Adipose tissue (tissue), 3 donors: Measurements from ENCODE around the gene WWOX. TPM values are rescaled to one million over a fixed set of nuclear protein-coding genes. Genes with fewer than 3 reads are reported as not detected.
"Not testable (repeated sequence)": the region's sequence is repeated elsewhere in the genome, so short reads cannot be mapped to it uniquely, and the experiment has no call there.

Experiments used
- H3K27ac ChIP-seq: one replicate; pipeline ENCODE4 v1.5.1; 2013; ENCODE audit warnings: low read depth, low read length
- WGBS, 3 donors: extraction: QIAGEN DNeasy Blood & Tissue Kit; methylation state at CpG; one replicate each; pipeline ENCODE4 v1.1.7; 2013; 5-methylcytosine and 5-hydroxymethylcytosine counted together
- polyA plus RNA-seq, 3 donors: library from polyadenylated mRNA; stranded (reverse); fragments of 200-250 nt; gene quantifications; one replicate each; pipeline ENCODE4 v1.2.3, GENCODE V29; 2013
- donor health status: healthy with polysubstance abuse.
- donor health status: Bipolar disorder and iron deficiency.
- donor health status: healthy.

WWOX gene
- 10 to 100 TPM in 1 of 3 donors, 1 to 10 TPM in 2; 5.7 to 10.6 (median 7.0) TPM for polyA plus RNA-seq

DNA sequence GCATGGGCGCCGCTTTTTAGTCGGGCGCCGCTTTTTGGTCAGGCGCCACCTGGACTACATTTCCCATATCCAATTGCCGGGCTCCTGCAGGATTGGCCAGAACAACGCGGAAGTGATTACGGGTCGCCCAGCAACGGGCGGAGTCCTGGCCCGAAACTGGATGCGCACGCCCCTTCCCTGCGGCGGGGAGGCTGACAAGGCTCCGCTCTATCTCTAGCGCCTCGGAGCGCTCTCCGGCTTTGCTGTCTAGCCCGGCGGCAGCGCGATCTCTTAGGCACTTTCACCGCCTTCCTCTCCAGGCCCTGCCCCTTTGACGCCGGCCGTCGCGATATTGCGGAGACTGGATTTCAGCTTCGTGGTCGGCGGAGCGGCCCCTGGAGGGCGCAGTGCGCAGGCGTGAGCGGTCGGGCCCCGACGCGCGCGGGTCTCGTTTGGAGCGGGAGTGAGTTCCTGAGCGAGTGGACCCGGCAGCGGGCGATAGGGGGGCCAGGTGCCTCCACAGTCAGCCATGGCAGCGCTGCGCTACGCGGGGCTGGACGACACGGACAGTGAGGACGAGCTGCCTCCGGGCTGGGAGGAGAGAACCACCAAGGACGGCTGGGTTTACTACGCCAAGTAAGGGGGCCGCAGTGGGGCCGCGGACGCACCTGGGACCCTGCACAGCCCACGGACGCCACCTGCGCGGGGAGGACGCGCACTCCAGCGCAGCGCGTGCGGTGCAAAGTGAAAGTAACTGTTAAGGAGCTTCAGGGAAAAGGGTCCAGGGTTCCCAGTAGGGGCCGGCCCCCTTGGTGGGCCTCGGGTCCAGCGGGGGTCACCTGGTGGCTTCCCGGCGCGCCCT, at the start of gene WWOX:
TSS of gene WWOX (plus strand) at position 384 of the 841 bp plus-strand sequence.
- WGBS, 3 donors = 0% methylated on average over 84 of the region's 84 CpGs
- H3K27ac ChIP-seq = no peak within 1 kb of the TSS

DNA sequence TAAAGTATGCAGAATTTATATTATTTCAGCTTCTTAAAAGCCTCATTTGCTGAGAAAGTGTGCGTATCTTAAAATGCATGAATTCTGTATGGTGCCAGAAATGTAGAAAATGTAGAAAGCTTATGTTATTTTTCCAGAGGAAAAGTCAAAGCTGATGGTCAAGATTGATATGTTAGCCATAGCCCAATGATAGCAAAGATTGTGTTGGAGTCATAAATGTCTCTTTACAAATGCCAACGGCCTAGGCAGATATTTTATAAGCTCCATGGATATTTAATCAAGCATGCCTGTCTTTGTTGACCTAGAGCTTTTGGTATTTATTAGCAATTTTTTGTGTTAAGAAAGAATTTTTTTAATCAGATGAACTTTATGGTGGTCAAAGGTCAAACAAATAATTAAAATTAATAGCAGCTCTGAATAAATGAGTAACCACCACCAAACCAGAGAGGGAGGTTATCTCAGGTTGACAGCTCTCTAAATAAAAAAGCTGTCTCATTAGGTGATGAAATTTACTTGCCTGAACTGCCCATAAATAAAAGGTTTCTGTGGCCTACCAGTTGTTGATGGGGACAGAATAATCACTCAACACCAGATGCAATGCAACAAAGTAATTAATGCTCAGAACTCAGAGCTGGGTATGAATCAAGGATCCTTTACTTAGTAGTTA, 48.6 kb upstream of the WWOX start:
- WGBS, 3 donors = 32 to 87% (median 65%) methylated on average over 2 of the region's 2 CpGs
- H3K27ac ChIP-seq = no peak overlapping the region

DNA sequence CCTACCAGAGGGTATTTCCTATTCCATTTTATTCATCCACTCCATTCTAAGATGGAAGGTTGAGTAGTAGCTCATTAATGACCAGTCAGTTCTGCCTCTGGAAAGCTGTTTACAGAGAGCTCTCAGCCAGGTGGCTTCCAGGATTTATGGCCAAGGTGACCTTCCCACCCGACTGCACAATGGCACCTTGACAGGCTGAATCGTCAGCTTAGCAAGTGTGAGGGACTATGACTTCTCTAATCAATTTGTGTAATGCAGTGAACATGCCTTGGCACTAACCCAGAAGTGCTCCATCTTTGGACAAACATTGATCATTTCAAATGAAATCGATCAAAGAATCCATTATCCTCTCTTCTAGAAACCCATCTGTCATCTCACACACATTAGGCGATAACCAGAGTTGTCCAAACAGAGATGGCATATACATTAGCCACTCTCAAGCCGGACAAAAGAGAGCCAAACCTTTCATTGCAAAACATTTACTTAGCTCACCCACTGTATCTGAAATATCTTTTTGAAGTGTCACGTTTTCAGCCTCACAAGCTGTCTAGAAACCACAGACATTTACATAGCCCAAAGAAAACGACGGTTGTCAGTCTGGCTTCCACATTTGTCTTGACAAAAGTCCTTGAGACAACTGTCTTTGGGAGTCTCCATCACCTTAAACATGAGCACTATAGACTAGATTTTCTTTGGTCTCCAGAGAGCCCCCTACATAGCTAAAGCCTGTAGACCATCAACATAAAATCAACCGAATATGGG, 41.5 kb upstream of the WWOX start:
- H3K27ac ChIP-seq = no peak overlapping the region

DNA sequence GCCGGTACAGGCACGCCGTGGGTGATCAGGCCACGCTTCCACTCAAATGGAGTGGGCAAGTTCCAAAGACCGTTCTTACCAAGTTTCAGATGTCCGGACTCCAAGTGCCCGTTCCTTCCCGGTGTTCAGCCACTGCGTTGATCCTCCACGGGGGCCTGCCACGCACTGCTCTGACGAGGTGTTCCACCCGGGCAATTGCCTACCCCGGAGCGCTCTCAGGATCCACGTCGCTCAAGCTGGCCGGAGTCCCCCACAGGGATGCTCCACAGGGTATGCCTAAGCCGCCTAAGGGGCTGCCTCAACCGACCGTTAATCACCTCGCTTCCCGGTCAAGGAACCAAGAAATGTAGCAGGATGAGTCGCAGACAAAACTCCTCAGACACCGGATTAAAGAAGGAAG, 39.6 kb upstream of the WWOX start:
- H3K27ac ChIP-seq = not testable (repeated sequence)
- 80 to 90% (median 80%) methylated on average over 24 to 25 of the region's 25 CpGs for WGBS, 3 donors

More for the DNA sequence above, 41.5 kb upstream of the WWOX start:
- WGBS, 3 donors = 46 to 67% (median 60%) methylated on average over 9 of the region's 9 CpGs

DNA sequence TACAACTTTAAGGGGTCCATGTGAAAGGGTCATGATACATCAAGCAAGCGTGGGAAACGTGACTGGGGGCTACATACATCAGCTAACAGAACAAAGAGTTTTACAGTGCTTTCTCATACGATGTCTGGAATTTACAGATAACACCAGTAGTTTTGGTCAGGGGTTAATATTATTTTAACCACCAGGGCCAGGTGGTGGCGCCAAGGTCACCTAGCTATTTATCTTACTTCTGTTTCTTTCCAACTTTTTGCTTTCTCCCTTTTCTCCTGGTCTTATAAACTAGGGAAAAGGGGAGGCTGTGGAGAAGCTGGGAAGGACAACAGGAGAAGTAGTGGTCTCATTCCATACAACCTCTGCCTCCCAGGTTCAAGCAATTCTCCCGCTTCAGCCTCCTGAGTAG, 39.2 kb upstream of the WWOX start:
- 18 to 38% (median 35%) methylated on average over 5 of the region's 5 CpGs for WGBS, 3 donors
- no peak overlapping the region for H3K27ac ChIP-seq

DNA sequence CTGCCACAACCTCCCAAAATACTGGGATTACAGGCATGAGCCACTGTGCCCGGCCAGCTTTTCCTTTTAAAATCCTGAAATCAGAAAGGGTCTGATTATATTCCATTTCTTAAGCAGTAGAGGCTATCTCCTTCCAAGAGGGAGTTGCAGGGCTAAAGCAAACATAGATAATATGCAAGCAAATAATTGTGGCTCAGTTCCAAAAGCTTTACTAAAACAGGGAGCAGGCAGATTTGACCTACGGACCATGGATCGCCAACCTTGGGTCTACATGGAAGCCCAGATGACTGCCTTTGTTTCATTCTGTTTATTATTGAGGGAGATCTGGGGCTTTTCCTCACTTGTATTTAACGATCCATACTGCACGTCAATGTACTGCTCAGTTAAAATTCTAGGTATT, 38.6 kb upstream of the WWOX start:
- 41 to 86% (median 78%) methylated on average over 5 of the region's 5 CpGs for WGBS, 3 donors
- no peak overlapping the region for H3K27ac ChIP-seq

DNA sequence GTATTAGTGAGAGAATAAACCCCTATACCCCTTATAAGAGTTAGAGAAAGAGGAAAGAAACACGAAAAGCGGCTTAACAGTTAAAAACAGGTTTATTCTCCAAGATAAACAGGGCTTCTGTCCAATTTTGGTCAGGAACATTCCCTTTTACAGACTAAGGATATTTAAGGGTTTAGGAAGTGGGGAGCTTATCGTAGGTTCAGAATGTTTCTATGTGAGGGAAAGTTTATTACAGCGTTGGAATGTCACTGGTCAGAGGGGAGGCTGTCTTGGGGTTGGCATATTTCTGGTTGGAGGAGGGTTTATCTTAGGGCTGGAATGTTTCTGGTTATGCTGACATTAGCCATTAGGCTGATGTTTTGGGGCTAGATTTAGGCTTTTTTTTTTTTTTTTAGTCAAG, 34.1 kb upstream of the WWOX start:
- WGBS, 3 donors = 51 to 60% (median 57%) methylated on average over 4 of the region's 4 CpGs
- no peak overlapping the region for H3K27ac ChIP-seq

DNA sequence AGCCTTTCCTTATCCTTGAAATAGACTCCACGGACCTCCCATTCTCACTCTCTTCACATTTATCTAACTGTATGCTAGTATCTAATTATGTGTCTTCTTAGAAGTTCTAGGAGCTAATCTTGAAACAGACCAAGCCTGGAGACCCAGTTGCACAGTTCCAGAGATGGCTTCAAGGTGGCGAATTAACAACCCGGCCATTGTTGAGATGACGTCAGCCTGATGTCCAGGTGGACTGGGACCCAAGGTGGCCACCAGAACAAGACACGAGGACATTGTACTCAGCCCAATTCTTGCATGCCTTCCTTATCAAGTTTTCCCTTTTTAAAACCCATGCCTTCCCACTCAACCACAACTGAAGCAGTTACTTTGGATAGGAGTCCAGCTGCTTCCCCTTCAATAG, 29.5 kb upstream of the WWOX start:
- no peak overlapping the region for H3K27ac ChIP-seq
- 92 to 94% (median 94%) methylated on average over 5 of the region's 5 CpGs for WGBS, 3 donors

DNA sequence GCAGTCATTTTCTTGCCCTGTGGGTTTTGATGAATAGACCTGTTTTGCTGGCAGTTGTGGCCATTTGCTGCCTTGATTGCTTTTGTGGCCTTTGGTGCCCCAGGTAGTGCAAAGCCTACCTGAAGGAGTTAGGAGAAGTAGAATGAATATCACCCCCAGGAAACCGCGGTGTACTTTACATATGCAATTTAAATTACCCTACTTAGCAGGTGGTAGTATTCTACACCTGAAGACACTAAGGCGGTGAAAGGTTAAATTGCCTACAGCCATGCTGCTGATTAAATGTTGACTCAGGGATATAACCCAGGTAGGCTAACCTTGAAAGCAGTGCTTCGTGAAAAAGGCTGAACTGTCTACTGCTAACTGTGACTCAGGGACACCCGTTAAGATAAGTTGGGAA, 27.2 kb upstream of the WWOX start:
- no peak overlapping the region for H3K27ac ChIP-seq
- 7 to 20% (median 13%) methylated on average over 5 of the region's 5 CpGs for WGBS, 3 donors

DNA sequence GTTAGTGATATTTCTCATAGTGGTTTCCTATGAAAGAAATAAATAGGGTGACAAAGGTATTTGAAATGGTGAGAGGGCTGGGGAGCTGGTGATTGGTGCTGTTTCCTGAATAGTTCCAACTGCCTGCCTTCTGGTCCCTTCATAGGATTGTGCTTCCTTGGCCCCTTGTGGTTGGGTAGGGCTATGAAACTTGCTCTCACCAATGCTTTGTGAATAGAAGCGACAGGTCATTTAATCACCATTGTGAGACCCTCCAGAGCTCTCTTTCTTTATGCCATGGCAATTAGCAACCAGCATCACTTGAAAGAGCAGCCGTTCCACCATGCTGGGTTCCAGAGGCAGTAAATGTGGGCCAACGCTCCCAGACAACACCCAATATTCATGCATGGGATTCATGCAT, 23.7 kb upstream of the WWOX start:
- no peak overlapping the region for H3K27ac ChIP-seq
- WGBS, 3 donors = 72 to 91% (median 81%) methylated on average over 3 of the region's 3 CpGs

DNA sequence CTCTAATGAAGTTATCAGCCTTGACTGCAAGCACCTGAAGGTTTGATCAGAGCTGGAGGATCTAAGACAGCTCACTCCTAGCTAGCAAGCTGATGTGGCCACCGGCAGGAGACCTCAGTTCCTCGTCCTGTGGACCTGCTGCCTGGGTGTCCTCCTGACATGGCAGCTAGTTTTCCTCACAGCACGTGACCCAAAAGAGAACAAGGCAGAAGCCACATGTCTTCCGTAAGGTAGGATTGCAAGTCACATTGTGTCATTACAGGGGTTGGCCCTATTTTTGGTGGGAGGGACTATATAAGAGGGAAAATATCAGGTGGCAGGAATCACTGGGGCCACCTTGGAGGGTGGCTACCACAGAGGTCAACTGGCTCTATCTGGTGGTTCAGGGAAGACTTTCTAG, 18.1 kb upstream of the WWOX start:
- no peak overlapping the region for H3K27ac ChIP-seq
- WGBS, 3 donors = 82 to 88% (median 87%) methylated on average over 4 of the region's 4 CpGs

DNA sequence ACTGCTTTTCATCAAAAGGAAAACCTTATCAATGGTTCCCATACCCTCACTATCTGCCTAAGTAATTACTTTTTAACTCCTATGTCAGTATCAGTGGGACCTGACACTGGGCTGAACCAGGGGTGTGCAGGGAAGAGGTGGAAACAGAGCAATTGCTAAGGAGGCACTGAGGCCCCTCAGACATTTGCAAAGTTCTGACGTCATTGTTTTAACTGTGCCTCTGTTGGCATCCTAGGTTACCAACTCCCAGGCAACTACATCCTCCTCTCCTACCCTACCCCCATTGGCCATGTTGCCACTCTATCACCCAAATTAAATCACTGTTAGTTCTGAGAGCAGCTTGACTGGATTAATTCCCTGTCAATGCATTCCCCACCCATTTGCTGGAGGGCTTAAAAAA, 8.0 kb upstream of the WWOX start:
- WGBS, 3 donors = 46 to 67% (median 52%) methylated on average over 1 of the region's 1 CpG

DNA sequence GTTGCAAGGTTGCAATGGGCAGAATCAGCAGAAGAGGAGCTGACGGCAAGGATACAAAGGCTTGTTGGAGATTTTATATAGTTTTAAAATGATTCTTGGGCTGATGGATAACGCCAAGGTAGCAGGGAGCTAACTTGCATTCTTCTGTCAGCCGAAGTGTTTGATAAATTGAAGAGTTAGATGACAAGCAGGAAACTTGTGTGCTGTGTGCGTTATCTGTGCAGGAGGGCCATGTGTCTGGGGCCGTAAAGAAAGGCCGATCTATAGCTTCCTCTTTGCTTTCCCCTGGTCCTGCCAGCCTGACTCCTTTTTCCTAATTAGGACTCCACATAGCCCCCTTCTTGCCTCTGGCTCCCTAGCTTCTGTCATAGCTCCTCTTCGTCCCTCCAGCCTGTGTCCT, 6.7 kb upstream of the WWOX start:
- WGBS, 3 donors = 42 to 55% (median 47%) methylated on average over 7 of the region's 7 CpGs
- no peak overlapping the region for H3K27ac ChIP-seq

More for the DNA sequence above, 8.0 kb upstream of the WWOX start:
- no peak overlapping the region for H3K27ac ChIP-seq

DNA sequence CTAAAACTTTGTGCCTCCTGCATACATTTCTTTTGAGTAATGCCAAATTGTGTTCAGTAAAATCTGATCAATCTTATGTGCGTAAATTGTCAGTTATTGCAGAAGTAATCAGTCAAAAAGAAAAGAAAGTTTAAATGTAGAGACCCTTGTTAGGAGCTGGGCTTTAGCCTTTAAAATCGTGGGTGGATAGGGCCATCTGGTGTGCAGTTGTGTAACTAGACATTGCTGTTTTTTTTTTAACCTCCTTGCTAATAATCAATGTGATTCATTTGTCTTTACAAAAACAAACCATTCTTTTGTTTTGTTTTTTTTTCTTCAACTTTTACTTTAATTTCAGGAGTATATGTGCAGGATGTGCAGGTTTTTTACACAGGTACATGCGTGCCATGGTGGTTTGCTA, 5.3 kb upstream of the WWOX start:
- WGBS, 3 donors = 58 to 78% (median 72%) methylated on average over 3 of the region's 3 CpGs
- H3K27ac ChIP-seq = no peak overlapping the region

DNA sequence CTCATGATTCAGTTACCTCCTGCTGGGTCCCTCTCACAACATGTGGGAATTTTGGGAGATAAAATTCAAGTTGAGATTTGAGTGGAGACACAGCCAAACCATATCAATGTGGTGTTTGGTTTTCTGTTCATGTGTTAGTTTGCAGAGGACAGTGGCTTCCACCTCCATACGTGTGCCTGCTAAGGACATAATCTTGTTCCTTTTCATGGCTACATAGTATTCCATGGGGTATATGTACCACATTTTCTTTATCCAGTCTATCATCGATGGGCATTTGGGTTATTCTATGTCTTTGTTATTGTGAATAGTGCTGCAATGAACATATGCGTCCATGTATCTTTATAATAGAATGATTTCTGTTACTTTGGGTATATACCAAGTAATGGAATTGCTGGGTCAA, 4.5 kb upstream of the WWOX start:
- WGBS, 3 donors = 87 to 94% (median 91%) methylated on average over 3 of the region's 3 CpGs
- no peak overlapping the region for H3K27ac ChIP-seq

DNA sequence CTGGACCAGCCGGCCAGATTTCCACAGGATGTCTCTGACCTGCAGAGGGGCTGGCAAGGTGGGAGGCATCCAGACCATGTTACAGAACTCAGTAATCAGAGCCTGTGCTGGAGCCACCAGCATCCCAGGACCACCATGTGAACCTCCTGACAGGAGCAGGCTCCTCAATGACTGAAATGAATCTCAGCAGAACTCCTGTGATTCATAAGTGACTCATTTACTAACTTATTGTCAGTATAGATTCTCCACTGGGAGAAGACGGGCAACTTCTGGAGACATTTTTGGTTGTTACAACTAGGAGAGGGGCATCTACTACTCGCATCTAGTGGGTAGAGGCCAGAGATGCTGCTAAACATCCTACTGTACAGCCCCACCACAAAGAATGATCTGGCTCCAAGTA, 3.1 kb upstream of the WWOX start:
- WGBS, 3 donors = 73 to 78% (median 74%) methylated on average over 3 of the region's 3 CpGs
- no peak overlapping the region for H3K27ac ChIP-seq

DNA sequence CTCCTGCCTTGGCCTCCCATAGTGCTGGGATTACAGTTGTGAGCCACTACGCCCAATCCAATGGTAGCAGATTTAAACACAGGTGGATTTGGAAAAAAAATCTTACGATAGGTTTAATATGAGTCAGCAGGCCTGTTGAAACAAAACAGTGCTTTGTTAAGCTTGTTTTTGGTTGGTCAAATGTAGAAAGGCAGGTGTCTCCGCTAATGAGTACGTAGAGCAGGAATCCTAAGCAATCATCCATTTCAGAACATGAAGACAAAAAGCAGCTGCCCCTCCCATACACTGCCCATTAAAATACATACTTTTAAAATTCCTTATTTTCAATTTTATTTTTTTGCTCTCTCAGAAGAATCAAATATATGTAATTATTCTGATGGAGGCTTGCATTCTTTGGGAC, 1.9 kb upstream of the WWOX start:
- 97 to 98% (median 97%) methylated on average over 4 of the region's 4 CpGs for WGBS, 3 donors
- H3K27ac ChIP-seq = no peak overlapping the region

DNA sequence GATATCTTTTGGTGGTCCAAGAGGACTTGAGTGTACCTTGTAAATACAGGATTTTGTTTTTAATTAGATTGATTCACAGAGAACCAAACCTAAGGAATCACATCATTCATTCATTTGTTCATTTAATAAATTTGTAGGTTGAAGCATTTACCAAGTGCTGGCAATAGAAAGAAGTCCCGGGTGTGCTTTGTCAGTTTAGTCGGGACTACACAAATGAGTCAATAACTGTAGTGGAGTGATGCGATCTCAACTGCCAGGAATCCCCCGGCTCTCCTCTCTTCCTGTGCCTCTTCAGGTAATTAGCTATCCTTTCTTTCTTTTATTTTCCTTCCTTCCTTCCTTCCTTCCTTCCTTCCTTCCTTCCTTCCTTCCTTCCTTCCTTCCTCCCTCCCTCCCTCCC, 1.4 kb upstream of the WWOX start:
- H3K27ac ChIP-seq = no peak overlapping the region
- 67 to 80% (median 77%) methylated on average over 4 of the region's 4 CpGs for WGBS, 3 donors

DNA sequence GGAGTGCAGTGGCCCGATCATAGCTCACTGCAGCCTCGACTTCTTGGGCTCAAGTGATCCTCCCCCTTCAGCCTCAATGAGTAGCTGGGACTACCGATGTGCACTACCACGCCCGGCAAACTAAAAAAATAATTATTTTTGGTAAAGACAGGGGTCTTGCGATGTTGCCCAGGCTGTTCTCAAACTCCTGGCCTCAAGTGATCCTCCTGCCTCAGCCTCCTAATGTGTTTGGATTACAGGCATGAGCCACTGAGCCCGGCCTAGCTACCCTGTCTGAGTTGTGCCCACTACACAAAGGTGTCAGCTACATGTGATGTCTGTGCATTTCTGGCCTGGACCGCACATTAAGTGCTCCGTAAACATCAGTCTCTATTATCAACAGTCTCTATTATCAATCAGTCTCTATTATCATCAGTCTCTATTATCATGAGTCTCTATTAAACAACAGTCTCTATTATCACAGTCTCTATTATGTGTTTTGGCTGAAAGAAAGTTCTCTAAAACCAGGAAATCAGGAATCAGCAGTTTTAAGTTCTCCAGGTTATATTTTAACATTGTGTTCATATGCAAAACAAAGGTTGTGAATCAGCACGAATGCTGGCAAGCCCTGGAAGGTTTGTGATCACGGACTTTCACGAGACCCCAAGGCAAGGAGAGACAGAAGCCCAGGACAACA, 721 bp upstream of the WWOX start:
- H3K27ac ChIP-seq = no peak overlapping the region
- 57 to 68% (median 68%) methylated on average over 12 of the region's 12 CpGs for WGBS, 3 donors
